ENCODE results near the gene ODF2.
"Not testable (repeated sequence)": the region's sequence is repeated elsewhere in the genome, so short reads cannot be mapped to it uniquely, and the experiment has no call there.

ODF2 gene

GRCh38 chr9:128455849-128456612 lies at the start of gene ODF2:
TSS of gene ODF2 (plus strand) at chr9:128456006. CDS start at chr9:128456092, 86 bp downstream.
- DNase-seq (ENCODE audit: low read depth), result peak; percentile 79

- no peak for DNase-seq (ENCODE audit: low read depth)
These were observed 48.9 kb upstream of the ODF2 start for GRCh38 chr9:128406848-128407391.

- no peak for DNase-seq (ENCODE audit: low read depth)
These were observed 46.8 kb upstream of the ODF2 start for GRCh38 chr9:128408963-128409431.

- DNase-seq (ENCODE audit: low read depth), result no peak
These were observed 46.4 kb upstream of the ODF2 start for GRCh38 chr9:128409450-128409849.

GRCh38 chr9:128409978-128410377 lies 45.8 kb upstream of the ODF2 start:
- no peak for DNase-seq (ENCODE audit: low read depth)

- DNase-seq (ENCODE audit: low read depth), result no peak
These were observed 44.3 kb upstream of the ODF2 start for GRCh38 chr9:128411364-128412119.

GRCh38 chr9:128412120-128412790 lies 43.6 kb upstream of the ODF2 start:
- no peak for DNase-seq (ENCODE audit: low read depth)

- DNase-seq (ENCODE audit: low read depth), result not testable (repeated sequence)
These were observed 42.1 kb upstream of the ODF2 start for GRCh38 chr9:128413728-128414127.

GRCh38 chr9:128414461-128414860 lies 41.3 kb upstream of the ODF2 start:
- DNase-seq (ENCODE audit: low read depth), result no peak

- DNase-seq (ENCODE audit: low read depth), result no peak
These were observed 40.5 kb upstream of the ODF2 start for GRCh38 chr9:128415281-128415680.

GRCh38 chr9:128416014-128416413 lies 39.8 kb upstream of the ODF2 start:
- no peak for DNase-seq (ENCODE audit: low read depth)

GRCh38 chr9:128416432-128417019 lies 39.3 kb upstream of the ODF2 start:
- no peak for DNase-seq (ENCODE audit: low read depth)

GRCh38 chr9:128419061-128419925 lies 36.5 kb upstream of the ODF2 start:
- no peak for DNase-seq (ENCODE audit: low read depth)

GRCh38 chr9:128420060-128420650 lies 35.7 kb upstream of the ODF2 start:
- DNase-seq (ENCODE audit: low read depth), result peak; percentile 25

- DNase-seq (ENCODE audit: low read depth), result peak; percentile 19
These were observed 34.9 kb upstream of the ODF2 start, which contains the start of gene CERCAM for GRCh38 chr9:128420651-128421481. TSS of gene CERCAM (plus strand) at chr9:128420857. CDS start at chr9:128420878, 21 bp downstream.

GRCh38 chr9:128421482-128421996 lies 34.3 kb upstream of the ODF2 start:
- peak; percentile 15 for DNase-seq (ENCODE audit: low read depth)

GRCh38 chr9:128422022-128422782 lies 33.6 kb upstream of the ODF2 start:
- not testable (repeated sequence) for DNase-seq (ENCODE audit: low read depth)

- no peak for DNase-seq (ENCODE audit: low read depth)
These were observed 33.0 kb upstream of the ODF2 start for GRCh38 chr9:128422783-128423150.

GRCh38 chr9:128423356-128423755 lies 32.5 kb upstream of the ODF2 start:
- DNase-seq (ENCODE audit: low read depth), result not testable (repeated sequence)

All from HS-5 (cell line).